Chondrocyte (in vitro differentiated cells): Measurements from ENCODE around the gene AXIN1. TPM values are rescaled to one million over a fixed set of nuclear protein-coding genes. Genes with fewer than 3 reads are reported as not detected.

ENCODE experiments used
- DNase-seq: peaks from one replicate; pipeline ENCODE4 v3.0.0; 2021; ENCODE audit warnings: mixed read lengths, low spot score
- H3K27ac Mint-ChIP-seq: one replicate; pipeline ENCODE4 v1.8.0; 2021; ENCODE audit warnings: mild to moderate bottlenecking, moderate library complexity, mixed read lengths; ENCODE audit not compliant: unreplicated experiment
- H3K27me3 Mint-ChIP-seq: 2 replicates; pipeline ENCODE4 v1.8.0; 2021; ENCODE audit warnings: low read depth, mixed read lengths
- H3K36me3 Mint-ChIP-seq: 2 replicates; pipeline ENCODE4 v1.8.0; 2021; ENCODE audit warnings: low read depth, mixed read lengths
- H3K4me1 Mint-ChIP-seq: 2 replicates; pipeline ENCODE4 v1.8.0; 2021; ENCODE audit warnings: low read depth, mild to moderate bottlenecking, mixed read lengths
- H3K4me3 Mint-ChIP-seq: one replicate; pipeline ENCODE4 v1.8.0; 2021; ENCODE audit warnings: mild to moderate bottlenecking, moderate library complexity, mixed read lengths; ENCODE audit not compliant: unreplicated experiment
- H3K9me3 Mint-ChIP-seq: 2 replicates; pipeline ENCODE4 v1.8.0; 2021; ENCODE audit warnings: low read depth, mixed read lengths
- long read RNA-seq: library from polyadenylated mRNA; stranded (forward); transcript quantifications from one replicate; pipeline ENCODE4 v2.0.0, GENCODE V29; 2021
- total RNA-seq: library from RNA; stranded (reverse); gene quantifications from 3 replicates; pipeline ENCODE4 v1.2.1, GENCODE V29; 2021
- TF ChIP-seq, protein P1 (sequence below): fragments of 200-600 bp; sonication (generic); IDR thresholded peaks from 2 replicates; pipeline ENCODE4 v1.5.0; 2021; ENCODE audit warnings: antibody characterized with exemption, mild to moderate bottlenecking, moderate library complexity

AXIN1 gene, protein sequence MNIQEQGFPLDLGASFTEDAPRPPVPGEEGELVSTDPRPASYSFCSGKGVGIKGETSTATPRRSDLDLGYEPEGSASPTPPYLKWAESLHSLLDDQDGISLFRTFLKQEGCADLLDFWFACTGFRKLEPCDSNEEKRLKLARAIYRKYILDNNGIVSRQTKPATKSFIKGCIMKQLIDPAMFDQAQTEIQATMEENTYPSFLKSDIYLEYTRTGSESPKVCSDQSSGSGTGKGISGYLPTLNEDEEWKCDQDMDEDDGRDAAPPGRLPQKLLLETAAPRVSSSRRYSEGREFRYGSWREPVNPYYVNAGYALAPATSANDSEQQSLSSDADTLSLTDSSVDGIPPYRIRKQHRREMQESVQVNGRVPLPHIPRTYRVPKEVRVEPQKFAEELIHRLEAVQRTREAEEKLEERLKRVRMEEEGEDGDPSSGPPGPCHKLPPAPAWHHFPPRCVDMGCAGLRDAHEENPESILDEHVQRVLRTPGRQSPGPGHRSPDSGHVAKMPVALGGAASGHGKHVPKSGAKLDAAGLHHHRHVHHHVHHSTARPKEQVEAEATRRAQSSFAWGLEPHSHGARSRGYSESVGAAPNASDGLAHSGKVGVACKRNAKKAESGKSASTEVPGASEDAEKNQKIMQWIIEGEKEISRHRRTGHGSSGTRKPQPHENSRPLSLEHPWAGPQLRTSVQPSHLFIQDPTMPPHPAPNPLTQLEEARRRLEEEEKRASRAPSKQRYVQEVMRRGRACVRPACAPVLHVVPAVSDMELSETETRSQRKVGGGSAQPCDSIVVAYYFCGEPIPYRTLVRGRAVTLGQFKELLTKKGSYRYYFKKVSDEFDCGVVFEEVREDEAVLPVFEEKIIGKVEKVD
- 19.8 to 27.2 TPM (median 26.9 TPM) in 3 replicates for total RNA-seq
- long read RNA-seq, transcript AXIN1-202 (10 exons, 3,324 nt): major isoform, 6 of 16 reads
- long read RNA-seq, partial matches to known transcripts: 2 of 16 reads
- long read RNA-seq, other reads (novel, unspliced or antisense): 7 of 16 reads

DNA sequence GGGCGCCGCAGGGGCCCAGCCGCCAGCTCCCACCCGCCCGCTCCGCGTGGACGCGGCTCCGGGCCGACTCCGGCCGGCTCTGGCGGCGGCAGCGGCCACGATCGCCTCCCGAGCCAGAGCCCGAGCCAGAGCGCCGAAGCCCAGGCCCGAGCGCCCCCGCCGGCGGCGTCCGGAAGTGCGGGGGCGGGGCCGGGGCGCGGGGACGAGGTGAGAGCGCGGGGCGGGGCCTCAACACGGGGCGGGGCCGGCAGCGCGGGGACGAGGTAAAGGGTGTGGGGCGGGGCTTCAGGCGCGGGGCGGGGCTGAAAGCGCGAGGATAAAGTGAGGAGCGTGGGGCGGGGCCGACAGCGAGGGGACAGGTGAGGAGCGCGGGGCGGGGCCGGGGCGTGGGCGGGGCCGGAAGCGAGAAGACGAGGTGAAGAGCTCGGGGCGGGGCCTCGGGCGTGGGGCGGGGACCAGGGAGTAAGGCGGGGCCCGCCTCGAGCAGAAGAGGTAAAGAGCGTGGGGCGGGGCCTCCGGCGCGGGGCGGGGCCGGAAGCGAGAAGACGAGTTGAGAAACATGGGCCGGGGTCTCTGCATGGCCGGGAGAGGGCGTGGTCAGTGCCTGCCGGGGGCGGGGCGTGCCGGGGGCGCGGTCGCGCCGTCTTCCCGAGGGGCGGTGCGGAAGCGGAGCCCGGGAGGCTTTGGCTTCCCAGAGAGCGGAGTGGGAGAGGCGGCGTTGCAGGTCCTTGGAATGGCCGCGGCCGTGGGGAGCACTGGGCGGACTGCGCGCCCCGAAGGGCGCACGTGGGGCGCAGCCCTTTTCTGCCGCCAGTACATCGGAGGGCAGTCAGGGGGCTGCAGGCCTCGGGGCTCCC is at the start of gene AXIN1:
Gene AXIN1 (minus strand): TSS at position 177 of the 857 bp plus-strand sequence. CDS start 5,698 bp downstream, outside the sequence.
- Mint-ChIP-seq H3K4me1 (peaks cover 12% of the 10 kb centered on the region), H3K36me3 (no peaks in the 10 kb centered on the region), H3K27me3 (no peaks in the 10 kb centered on the region), H3K4me3 (peak within 1 kb of the TSS; percentile 79), H3K9me3 (no peaks in the 10 kb centered on the region), H3K27ac (peak within 1 kb of the TSS; percentile 80)
- peak; percentile 99 for DNase-seq
- TF ChIP-seq, protein P1, sequence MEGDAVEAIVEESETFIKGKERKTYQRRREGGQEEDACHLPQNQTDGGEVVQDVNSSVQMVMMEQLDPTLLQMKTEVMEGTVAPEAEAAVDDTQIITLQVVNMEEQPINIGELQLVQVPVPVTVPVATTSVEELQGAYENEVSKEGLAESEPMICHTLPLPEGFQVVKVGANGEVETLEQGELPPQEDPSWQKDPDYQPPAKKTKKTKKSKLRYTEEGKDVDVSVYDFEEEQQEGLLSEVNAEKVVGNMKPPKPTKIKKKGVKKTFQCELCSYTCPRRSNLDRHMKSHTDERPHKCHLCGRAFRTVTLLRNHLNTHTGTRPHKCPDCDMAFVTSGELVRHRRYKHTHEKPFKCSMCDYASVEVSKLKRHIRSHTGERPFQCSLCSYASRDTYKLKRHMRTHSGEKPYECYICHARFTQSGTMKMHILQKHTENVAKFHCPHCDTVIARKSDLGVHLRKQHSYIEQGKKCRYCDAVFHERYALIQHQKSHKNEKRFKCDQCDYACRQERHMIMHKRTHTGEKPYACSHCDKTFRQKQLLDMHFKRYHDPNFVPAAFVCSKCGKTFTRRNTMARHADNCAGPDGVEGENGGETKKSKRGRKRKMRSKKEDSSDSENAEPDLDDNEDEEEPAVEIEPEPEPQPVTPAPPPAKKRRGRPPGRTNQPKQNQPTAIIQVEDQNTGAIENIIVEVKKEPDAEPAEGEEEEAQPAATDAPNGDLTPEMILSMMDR: peak; percentile 71

DNA sequence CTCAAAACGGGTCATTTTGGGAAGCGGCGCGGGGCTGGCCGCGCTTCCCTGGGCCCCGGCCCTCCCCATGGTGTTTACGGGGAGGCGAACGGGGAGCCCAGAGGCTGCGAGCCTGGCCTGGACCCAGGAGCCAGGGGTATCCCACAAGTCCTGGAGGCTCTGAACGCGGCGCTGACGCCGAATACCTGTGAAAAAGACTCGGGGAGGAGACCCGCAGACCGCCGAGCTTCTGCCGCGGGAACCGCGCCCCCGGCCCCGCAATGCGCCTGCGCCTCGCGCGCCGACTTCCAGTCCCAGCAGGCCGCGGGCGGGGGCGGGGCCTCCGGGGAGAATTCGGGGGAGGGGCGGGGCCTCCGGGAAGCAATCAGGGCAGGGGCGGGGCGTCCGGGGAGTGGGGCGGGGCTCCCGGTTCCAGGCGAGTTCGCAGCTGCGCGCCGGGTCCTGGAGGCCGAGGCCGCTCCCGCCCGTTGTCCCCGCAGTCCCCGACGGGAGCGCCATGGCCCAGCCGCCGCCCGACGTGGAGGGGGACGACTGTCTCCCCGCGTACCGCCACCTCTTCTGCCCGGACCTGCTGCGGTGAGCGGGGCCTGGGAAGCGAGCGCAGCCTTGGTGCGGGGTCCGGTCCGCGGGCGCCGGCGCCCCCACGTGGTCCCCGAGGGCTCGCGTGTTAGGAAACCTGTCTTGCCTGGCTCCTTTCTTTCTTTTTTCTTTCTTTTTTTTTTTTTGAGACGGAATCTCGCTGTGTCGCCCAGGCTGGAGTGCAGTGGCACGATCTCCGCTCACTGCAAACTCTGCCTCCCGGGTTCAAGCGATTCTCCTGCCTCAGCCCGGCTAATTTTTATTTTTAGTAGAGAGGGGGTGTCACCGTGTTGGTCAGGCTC is 49.2 kb upstream of the AXIN1 start, which contains the start of gene DECR2:
Gene DECR2 (plus strand): TSS at position 418 of the 881 bp plus-strand sequence. CDS start 79 bp downstream, at position 497.
- TF ChIP-seq, protein P1: peak; percentile 78
- DNase-seq: peak; percentile 96
- no peaks in the 10 kb centered on the region for H3K9me3 Mint-ChIP-seq
- peak within 1 kb of the TSS; percentile 94 for H3K27ac Mint-ChIP-seq
- peaks cover 3% of the 10 kb centered on the region for H3K36me3 Mint-ChIP-seq
- peak within 1 kb of the TSS; percentile 86 for H3K4me3 Mint-ChIP-seq
- peaks cover 19% of the 10 kb centered on the region for H3K4me1 Mint-ChIP-seq
- H3K27me3 Mint-ChIP-seq: no peaks in the 10 kb centered on the region

DNA sequence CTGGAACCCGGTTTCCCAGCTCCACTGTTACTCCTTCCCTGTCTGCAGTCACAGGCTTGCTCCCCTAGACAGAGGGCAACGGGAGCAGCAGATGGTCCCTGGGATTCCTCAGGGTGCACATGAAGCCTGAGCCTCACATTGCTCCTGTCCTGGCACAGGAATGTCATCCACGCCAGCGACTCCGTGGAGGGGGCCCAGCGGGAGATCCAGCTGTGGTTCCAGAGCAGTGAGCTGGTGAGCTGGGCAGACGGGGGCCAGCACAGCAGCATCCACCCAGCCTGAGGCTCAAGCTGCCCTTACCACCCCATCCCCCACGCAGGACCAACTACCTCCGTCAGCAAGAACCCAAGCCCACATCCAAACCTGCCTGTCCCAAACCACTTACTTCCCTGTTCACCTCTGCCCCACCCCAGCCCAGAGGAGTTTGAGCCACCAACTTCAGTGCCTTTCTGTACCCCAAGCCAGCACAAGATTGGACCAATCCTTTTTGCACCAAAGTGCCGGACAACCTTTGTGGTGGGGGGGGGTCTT is 47.6 kb upstream of the AXIN1 start:
- peaks cover 3% of the 10 kb centered on the region for H3K36me3 Mint-ChIP-seq
- H3K4me3 Mint-ChIP-seq: peak overlapping the region; percentile 82
- peak; percentile 79 for DNase-seq
- no peaks in the 10 kb centered on the region for H3K27me3 Mint-ChIP-seq
- H3K27ac Mint-ChIP-seq: peak overlapping the region; percentile 86
- TF ChIP-seq, protein P1: no peak
- H3K4me1 Mint-ChIP-seq: peaks cover 27% of the 10 kb centered on the region
- no peaks in the 10 kb centered on the region for H3K9me3 Mint-ChIP-seq

DNA sequence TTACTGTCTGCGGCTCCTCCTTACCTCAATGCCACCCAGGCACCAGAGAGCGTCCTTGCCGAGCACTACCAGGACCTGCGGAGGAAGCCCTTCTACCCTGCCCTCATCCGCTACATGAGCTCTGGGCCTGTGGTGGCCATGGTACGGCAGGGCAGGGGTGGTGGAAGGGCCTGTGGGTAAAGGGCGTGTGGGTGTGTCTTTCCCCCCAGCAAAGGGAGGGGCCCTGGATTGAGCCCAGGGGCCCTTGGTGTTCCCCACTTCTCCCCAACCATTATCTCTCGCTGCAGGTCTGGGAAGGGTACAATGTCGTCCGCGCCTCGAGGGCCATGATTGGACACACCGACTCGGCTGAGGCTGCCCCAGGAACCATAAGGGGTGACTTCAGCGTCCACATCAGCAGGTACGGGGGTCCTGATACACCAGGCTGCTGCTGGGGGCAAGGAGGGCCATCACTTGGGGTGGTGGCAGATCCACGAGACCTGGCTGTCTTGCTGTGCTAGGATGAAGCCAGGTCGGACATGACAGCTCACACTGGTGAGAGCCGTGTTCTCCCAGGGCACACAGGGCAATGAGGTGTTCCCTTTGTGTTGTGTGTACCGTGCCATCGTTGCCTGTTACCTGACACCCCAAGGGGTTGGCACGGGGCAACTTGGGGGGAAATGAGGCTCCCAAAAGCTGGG is 47.0 kb upstream of the AXIN1 start:
- no peaks in the 10 kb centered on the region for H3K9me3 Mint-ChIP-seq
- H3K4me1 Mint-ChIP-seq: peaks cover 27% of the 10 kb centered on the region
- no peak overlapping the region for H3K4me3 Mint-ChIP-seq
- TF ChIP-seq, protein P1: no peak
- no peaks in the 10 kb centered on the region for H3K27me3 Mint-ChIP-seq
- peaks cover 3% of the 10 kb centered on the region for H3K36me3 Mint-ChIP-seq
- DNase-seq: peak; percentile 77
- no peak overlapping the region for H3K27ac Mint-ChIP-seq
